DMS114 treated with DMSO at 0.1 percent for 48 hours (cell line): ENCODE results near the gene FASTK.
A peak's percentile ranks its signal among the peaks of the same experiment; 100 is the strongest.

Source experiments
- DNase-seq: peaks from one replicate; lab custom pipeline; 2025; ENCODE audit not compliant: unreplicated experiment; lab: John Stamatoyannopoulos, UW

Gene FASTK

DNA sequence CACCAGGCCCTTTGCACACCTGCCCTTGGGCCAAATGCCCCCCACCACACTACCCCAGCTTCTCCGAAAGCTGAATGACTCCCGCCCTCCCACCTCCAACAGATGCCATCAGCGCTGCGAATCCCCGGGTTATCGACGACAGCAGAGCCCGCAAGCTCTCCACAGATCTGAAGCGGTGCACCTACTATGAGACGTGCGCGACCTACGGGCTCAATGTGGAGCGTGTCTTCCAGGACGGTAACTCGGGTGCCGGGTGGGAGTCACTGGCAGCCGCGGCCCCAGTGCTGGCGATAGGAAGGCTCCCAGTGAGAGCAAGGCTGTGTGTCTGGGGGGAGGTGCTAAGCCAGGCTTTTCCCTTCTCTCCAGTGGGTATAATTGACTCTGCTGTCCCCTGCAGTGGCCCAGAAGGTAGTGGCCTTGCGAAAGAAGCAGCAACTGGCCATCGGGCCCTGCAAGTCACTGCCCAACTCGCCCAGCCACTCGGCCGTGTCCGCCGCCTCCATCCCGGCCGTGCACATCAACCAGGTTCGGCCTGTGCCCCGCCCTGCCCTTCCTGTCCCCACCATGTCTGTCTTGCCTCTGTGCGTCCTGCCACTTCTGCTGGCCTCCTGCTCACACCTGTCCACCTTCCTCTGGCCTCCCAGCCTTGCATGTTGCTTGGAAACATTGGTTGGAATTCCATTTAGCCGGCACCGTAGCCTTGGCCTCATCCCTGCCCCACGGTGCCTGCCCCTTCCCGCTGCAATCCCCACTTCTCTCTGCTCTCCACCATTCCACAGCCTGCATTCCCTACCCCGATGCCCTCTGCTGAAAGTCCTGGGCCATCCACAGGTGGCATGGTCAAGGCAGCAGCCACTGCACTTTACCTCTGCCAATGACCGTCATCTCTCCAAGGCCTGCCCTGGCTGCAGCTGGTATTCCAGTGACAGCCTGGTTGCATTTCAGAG, 37.8 kb upstream of the FASTK start:
- DNase-seq, result no peak

GRCh38 chr7:151117565-151117964, 37.0 kb upstream of the FASTK start:
- DNase-seq, result no peak

DNA sequence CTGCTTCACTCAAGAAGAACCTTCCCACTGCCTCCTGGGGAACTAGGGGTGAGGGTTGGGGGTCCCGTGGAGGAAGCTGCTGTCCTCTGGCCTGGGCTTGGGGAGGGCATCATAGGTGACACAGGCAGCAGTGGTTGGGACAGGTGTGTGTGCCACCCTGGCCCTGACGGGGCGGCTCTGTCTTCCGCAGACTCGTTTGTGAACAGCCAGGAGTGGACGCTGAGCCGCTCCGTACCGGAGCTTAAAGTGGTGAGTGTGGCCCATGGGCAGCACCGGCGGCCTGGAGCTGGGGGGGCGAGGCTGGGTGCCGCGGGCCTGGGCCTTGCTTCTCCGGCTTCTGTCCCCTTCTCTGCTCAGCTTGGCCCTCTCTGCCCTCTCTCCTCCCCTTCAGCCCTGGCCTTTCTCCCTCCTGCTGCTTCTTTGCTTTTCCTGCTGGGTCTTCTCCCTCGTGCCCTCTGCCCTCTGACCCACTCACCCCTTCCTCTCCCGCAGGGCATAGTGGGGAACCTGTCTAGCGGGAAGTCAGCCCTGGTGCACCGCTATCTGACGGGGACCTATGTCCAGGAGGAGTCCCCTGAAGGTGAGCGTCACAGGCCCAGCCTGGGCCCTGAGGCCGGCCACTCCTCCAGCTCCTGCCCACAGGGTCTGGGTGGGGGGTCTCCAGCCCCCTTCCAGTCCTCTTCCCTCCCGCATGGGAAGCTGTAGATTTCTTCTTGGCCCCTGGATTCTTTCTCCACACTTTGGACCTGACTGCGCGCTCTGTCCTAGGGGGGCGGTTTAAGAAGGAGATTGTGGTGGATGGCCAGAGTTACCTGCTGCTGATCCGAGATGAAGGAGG, 36.2 kb upstream of the FASTK start:
- DNase-seq, result no peak

- DNase-seq, result no peak
These were observed 35.3 kb upstream of the FASTK start for GRCh38 chr7:151115836-151116418.

DNA sequence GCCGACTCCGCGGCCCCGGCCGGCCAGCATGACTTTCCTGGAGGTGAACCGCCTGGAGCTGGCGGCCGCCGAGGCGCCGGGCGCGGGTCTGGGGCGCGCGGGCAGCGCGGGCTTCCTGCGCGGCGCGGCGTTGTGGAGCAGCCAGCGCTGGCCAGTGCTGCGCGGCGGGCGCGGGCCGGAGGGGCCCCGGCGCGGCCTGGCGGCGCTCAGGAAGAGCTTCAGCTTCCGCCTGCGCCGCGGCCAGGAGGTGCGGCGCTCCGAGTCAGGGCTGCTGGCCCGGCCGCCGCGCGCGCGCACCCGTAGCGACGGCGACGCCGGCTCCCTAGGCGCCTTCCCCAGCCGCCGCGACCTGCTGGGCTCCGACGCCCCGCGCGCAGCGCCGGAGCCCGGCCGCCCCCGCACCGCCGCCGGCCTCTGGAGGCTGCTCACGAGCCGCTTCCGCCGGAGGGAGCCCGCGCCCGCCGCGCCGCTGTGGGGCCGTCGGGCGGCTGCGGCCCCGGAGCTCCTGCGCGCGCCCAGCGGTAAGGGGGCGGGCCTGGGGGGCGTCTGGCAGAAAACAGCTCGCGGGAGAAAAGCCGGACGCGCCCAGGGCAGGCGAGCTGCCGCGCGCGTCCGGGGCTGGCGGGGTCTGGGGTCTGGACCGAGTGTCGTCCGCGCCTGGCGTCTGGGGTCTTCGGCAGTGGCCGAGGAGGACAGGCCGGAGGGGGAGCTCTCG, 34.7 kb upstream of the FASTK start:
- DNase-seq, result no peak

DNA sequence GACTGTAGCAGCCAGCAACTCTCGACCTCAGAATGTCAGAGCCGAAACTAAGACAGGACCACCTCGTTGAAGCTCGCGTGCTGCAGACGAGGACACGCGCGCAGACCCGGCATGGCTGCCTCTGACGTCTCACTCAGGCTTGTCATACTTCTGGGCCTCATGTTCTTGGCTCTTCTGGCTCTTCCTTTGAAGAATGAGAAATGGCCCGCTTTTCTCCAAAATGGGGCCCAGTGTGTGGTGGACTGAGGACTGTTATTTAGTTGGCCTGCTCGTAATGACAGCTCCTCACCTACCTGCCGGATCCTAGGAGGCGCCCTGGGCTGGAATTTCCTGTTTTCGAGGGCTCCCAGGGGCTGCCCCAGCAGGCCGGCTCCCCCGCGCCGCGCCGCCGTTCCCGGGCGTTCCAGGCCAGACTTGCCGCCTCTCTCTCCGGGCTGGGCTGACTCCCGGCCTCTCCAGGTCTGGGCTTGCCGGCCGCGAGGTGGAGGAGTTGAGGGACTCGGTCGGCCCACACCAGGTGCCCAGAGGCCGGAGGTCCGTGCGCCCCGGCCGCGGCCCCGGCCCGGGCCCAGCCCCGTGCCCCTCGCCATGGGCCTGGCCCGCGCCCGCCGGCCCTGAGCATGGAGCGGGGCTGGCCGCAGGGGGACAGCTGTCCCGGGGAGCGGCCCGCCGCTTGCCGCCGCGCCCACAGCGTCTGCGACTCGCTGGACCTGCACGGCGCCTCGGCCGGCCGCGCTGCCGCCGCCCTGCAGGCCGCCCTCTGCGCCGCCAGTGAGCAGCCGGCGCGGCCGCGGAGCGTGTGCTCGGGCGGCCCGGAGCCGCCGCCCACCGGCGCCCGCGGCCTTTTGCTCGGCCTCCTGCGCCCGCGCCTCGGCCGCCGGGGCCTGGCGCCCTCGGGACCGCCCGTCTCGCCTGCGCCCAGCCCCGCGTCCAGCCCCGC, 33.8 kb upstream of the FASTK start:
- DNase-seq, result no peak

- DNase-seq, result no peak
These were observed 32.9 kb upstream of the FASTK start for GRCh38 chr7:151113344-151114150.

GRCh38 chr7:151110941-151111645, 30.5 kb upstream of the FASTK start:
- peak; percentile 17 for DNase-seq

DNA sequence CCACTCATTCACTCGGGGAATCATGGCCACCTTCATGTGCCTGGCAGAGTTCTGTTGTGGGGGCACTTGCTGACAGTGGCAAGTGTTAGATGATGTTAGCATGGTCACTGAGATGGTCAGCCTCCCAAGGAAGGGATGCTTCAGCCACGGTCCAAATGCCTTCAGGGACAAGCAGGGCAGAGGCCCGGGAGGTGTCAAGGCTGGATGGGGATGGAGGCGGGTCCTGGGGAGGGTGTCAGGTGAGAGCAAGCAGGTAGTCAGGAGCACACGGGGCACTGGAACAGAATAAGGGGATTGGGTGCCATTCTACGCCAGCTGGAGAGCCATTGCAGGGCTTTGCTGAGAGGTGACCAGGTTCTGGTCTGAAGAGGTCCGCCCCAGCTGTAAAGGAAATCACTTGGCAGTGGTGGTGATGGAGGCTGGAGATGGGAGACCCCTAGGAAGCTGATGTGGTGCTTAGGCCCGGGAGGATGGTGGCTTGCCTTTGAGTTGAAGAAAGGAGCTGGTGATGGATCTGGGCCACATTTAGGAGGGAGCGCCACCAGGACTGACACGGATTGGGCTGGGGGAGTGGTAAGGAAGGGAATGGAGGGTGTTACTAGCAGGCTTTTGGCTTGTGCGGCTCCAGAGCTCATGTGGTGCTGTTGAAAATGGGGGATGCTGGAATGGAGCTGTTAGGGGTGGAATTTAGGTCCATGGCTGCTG, 29.8 kb upstream of the FASTK start:
- no peak for DNase-seq

GRCh38 chr7:151109094-151110048, 28.8 kb upstream of the FASTK start:
- no peak for DNase-seq

DNA sequence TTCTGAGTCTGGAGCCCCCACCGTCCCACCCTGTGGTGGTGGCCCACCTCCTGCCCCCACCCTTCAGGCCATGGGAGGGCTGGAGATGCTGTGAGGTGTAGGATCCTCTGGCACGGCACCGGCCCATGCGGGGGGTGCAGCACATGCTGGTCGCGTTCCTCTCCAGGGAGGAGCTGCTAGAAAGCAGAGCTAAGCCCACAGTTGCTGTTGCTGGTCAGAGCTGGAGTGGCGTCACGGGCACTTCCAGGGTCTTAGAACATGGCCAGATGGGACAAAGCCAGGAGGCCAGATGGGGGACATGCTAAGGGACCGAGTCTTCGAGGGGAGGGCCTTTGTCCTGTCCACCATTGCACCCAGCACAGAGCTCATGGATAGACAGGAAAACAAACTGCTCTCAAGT, 27.3 kb upstream of the FASTK start:
- no peak for DNase-seq

DNA sequence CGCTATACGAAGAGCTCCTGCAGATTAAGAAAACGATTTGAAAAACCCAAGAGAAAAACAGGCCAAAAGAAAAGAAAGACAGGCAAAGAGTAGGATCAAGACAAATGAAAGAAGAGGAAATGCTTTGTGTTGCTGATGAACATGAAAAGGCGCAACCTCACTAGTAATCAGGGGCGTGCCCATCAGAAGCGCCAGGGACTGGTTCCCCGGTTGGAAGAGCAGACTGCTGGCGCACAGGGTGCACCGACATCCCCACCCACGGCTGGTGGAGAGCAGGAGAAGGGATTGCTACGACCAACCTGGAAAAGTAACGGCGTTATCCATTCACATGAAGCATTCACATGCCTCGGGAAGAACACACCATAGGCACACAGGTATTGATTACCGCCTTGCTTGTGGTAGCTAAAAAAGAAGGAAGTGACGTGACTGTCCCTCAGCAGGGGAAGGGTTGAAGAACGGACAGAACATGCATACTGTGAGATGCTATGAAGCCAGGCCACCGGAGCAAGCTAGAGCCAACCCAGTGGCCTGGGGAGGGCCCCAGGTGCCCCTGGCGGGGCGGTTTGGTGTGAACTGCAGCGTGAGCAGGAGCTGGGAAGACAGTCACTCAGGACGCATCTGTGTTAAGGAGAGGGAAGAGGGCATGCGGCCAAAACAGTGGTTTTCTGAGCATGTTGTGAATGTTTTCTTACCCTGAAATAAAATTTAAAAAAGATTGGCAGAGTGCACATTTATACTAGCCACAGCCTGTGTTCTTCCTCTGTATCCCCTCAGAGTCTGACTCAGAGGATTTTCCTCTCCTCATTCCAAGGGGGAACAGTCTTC, 24.0 kb upstream of the FASTK start:
- DNase-seq, result no peak

GRCh38 chr7:151103973-151104372, 23.4 kb upstream of the FASTK start:
- DNase-seq, result no peak

DNA sequence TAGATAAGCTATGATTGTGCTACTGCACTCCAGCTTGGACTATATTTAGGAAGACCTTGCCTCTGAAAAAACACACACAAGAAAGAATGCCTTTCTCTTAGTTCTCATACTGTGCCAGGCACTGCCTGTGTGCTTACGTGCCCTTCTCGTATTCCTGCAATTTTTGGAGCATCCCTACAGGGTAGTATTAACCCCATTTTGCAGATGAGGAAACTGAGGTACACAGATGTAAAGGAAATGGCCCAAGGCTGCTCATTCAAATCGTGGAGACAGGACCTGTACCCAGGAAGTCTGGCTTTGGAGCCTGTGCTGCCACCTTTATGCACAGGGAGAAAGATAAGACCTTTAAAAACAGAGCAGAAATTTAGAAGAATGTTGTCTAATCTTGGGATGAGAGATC, 22.4 kb upstream of the FASTK start:
- DNase-seq, result no peak

DNA sequence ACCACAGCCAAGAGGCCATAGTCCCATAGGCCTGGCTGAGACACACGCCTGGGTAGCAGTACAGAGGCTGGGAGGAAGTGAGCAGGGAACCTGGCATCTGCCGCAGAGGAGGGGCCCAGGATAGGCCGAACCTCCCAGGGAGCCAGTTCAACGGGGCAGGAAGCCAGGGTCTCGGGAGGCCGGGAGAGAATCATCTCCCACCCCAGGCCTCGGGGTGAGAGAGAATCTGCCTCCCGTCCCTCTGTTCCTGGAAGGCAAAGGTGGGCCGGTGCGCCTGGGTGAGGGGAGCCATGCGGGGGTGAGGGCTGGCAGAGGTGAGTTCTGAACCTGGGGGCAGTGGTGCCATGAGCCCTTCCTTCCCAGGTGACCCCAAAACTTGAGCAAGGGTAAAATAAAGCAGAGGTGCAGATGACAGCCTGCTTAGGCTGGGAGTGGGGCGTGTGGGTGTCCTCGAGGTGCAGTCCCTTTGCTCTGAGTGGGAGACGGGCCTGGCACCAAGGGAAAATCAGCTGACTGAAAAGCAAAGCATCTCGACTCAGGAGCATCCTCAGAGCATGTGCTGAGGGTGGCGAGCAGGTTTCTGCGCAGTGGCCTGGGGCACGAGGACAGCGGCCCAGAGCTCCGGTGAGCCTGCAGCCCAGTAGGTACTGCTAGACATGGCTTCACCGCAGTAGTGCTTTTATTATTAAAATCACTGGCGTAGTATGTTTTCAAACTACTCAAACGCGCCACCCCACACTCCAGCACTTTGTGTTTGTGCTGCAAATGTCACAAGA, 21.2 kb upstream of the FASTK start:
- DNase-seq, result no peak
